Common myeloid progenitor, CD34-positive (primary cell): ENCODE data around the gene MTX3.

Experiments
- CTCF ChIA-PET: fragments of 350-600 bp; sonication (Branson Sonifier 250); formaldehyde crosslinking; loops from one replicate; lab custom pipeline; 2021; ENCODE audit warnings: antibody characterized with exemption; lab: Charles Lee
- POLR2A ChIA-PET: fragments of 350-600 bp; sonication (Branson Sonifier 250); formaldehyde crosslinking; loops from one replicate; lab custom pipeline; 2021; ENCODE audit warnings: antibody characterized with exemption; lab: Charles Lee
- DNase-seq, 3 donors: peaks; one replicate each; pipeline versions ENCODE4 v3.0.0 to v3.0.0-alpha.2; 2013
- H3K27ac ChIP-seq, 2 experiments: 1 replicate in 1 of 2; 2 replicates in 1 of 2; pipeline ENCODE4 v1.7.0; 2013; ENCODE audit warnings: inconsistent platforms in 2 of 2, low read length in 2 of 2, mild to moderate bottlenecking in 2 of 2, low read depth in 1 of 2, moderate library complexity in 1 of 2; ENCODE audit not compliant: severe bottlenecking in 2 of 2, insufficient read depth in 1 of 2, poor library complexity in 1 of 2
- H3K27me3 ChIP-seq, 5 experiments: replicated peaks in 2 of 5; 1 replicate in 3 of 5; 2 replicates in 2 of 5; pipeline versions ENCODE4 v1.6.1 to v1.7.0; 2013; ENCODE audit warnings: low read length in 4 of 5, mild to moderate bottlenecking in 2 of 5, moderate library complexity in 2 of 5, inconsistent platforms in 1 of 5; ENCODE audit not compliant: insufficient read depth in 5 of 5, control insufficient read depth in 4 of 5
- H3K36me3 ChIP-seq, 4 experiments: 1 replicate in 2 of 4; 2 replicates in 2 of 4; pipeline versions ENCODE4 v1.6.1 to v1.7.0; 2013; ENCODE audit warnings: low read length in 3 of 4, control low read depth in 1 of 4, mild to moderate bottlenecking in 1 of 4; ENCODE audit not compliant: control insufficient read depth in 4 of 4, insufficient read depth in 4 of 4
- H3K4me1 ChIP-seq, 4 experiments: 1 replicate in 3 of 4; 2 replicates in 1 of 4; pipeline versions ENCODE4 v1.6.1 to v1.7.1; 2013; ENCODE audit warnings: low read length in 3 of 4, mild to moderate bottlenecking in 3 of 4, control low read depth in 1 of 4, inconsistent platforms in 1 of 4, moderate library complexity in 1 of 4; ENCODE audit not compliant: control insufficient read depth in 4 of 4, insufficient read depth in 4 of 4; ENCODE audit errors: control extremely low read depth in 1 of 4
- H3K4me3 ChIP-seq, 7 experiments: 1 replicate in 4 of 7; 2 replicates in 3 of 7; pipeline versions ENCODE4 v1.5.1 to v1.7.0; 2013; ENCODE audit warnings: mild to moderate bottlenecking in 7 of 7, low read length in 6 of 7, moderate library complexity in 6 of 7, inconsistent platforms in 2 of 7, low read depth in 2 of 7, control low read depth in 1 of 7; ENCODE audit not compliant: insufficient read depth in 4 of 7, control insufficient read depth in 1 of 7; ENCODE audit errors: extremely low read depth in 1 of 7
- H3K9me3 ChIP-seq, 5 experiments: 1 replicate in 4 of 5; 2 replicates in 1 of 5; pipeline versions ENCODE4 v1.6.1 to v1.7.1; 2013; ENCODE audit warnings: low read length in 4 of 5, mild to moderate bottlenecking in 2 of 5, inconsistent platforms in 1 of 5, low read depth in 1 of 5, moderate library complexity in 1 of 5; ENCODE audit not compliant: control insufficient read depth in 4 of 5, insufficient read depth in 2 of 5; ENCODE audit errors: control extremely low read depth in 1 of 5
- WGBS: methylation state at CpG from one replicate; pipeline ENCODE4 v1.1.5; 2013; ENCODE audit not compliant: insufficient coverage; 5-methylcytosine and 5-hydroxymethylcytosine counted together

Gene MTX3

GRCh38 chr5:79936002-79936645 lies 54.9 kb downstream of the MTX3 start:
- Histone ChIP-seq H3K27me3 (peaks cover 0 to 7% (median 0%) of the 10 kb centered on the region in 5 experiments), H3K9me3 (peaks cover 0 to 12% (median 0%) of the 10 kb centered on the region in 5 experiments), H3K4me3 (no peak overlapping the region), H3K36me3 (no peaks in the 10 kb centered on the region), H3K4me1 (no peaks in the 10 kb centered on the region), H3K27ac (no peak overlapping the region)
- WGBS: 92% methylated on average over 2 of the region's 4 CpGs
- no peak for DNase-seq
- ChIA-PET POLR2A (no interaction called here), CTCF (no interaction called here)

DNA sequence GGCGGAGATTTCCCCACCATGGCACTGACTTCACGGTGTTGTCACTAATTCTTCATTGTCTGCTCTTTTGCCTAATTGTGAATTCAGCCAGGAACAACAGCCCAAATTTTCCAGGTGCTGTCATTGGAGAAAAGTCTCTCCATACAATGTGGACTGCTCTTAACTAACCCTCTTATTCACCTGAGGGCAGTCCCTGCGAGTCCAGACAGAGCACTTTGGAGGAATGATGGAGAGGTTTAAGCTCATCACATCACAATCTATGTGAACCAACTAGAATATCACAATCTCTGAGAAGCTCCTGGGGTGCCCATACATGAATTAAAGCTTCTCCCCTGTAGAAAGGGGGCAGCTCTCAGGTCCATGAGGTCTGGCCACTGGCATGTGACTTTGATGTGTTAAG lies 56.4 kb downstream of the MTX3 start:
- Histone ChIP-seq H3K27me3 (peaks cover 0 to 9% (median 0%) of the 10 kb centered on the region in 5 experiments), H3K4me3 (no peak overlapping the region), H3K27ac (no peak overlapping the region), H3K36me3 (no peaks in the 10 kb centered on the region), H3K9me3 (peaks cover 0 to 12% (median 0%) of the 10 kb centered on the region in 5 experiments), H3K4me1 (no peaks in the 10 kb centered on the region)
- 100% methylated on average over 1 of the region's 3 CpGs for WGBS
- ChIA-PET POLR2A (no interaction called here), CTCF (no interaction called here)
- no peak for DNase-seq

DNA sequence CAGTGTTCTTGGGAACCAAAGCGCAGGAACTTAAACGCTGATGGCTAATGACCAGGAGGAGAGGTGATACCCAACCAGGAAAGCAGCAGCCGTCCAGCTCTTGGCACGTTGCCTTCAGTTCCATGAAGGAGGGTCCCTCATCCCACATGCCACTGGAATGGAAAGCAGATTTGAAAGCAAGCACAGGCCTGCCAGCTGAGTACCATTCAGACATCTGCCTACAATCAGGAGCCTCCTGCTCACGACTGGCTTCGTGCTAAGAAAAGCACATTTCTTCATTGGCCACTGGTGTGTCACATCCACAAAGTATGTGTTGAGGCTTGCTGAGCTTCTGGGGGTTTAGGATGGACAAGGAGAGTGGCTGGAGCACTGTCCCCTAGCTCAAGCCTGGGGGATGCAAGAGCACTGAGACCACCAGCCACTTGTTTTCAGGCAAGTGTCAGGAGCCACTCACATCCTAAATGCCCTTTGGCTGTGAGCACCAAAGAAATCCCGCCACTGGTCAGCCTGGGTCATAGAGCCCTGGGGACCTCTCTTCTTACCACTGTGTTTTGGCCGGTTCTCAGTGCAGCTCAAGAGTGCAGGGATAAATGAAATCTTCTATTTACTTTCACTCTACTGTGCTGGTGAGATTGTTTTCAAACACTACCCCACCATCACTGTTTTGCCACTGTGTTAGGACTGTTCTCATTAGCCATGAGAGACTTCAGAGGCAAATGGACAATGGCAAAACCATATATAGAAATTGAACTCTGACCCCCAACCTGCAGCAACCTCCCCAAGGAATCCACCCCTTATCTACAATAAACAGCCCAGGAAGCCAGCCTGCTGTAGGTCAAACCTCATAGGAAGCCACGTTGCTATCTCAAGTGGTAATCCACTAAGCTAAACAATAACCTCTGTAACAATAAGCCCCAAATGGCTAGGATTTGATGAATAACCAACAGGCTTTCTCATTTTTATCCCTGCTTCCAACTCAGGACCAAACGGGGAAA lies 58.3 kb downstream of the MTX3 start:
- Histone ChIP-seq H3K27ac (no peak overlapping the region), H3K27me3 (peaks cover 0 to 9% (median 0%) of the 10 kb centered on the region in 5 experiments), H3K4me3 (no peak overlapping the region), H3K4me1 (no peaks in the 10 kb centered on the region), H3K9me3 (peaks cover 0 to 12% (median 0%) of the 10 kb centered on the region in 5 experiments), H3K36me3 (no peaks in the 10 kb centered on the region)
- 92% methylated on average over 10 of the region's 10 CpGs for WGBS
- ChIA-PET CTCF (no interaction called here), POLR2A (no interaction called here)
- DNase-seq: no peak

DNA sequence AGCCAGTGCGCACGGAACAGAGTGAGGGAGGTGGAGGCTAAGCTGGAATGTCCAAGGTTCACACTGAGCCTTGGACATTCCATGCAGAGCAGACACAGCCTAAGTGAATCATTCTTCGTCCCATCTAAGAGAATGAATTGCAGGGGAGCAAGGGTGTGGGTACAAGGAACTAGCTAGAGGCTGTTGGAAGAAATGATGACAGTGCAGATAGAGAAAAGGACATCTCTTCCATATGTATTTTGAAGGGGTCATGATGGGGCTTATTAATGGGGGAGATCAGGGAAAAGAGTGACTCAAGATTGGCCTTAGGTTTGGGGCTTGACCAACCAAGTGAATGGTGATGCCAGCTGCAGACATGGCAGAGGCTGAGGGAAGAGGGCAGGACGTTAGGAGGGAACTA lies 59.2 kb downstream of the MTX3 start:
- POLR2A ChIA-PET: no interaction called here
- H3K4me3 ChIP-seq: no peak overlapping the region
- 93% methylated on average over 3 of the region's 4 CpGs for WGBS
- H3K27ac ChIP-seq: no peak overlapping the region
- H3K27me3 ChIP-seq: peaks cover 0 to 9% (median 0%) of the 10 kb centered on the region in 5 experiments
- no peaks in the 10 kb centered on the region for H3K36me3 ChIP-seq
- no peaks in the 10 kb centered on the region for H3K4me1 ChIP-seq
- H3K9me3 ChIP-seq: peaks cover 0 to 12% (median 0%) of the 10 kb centered on the region in 5 experiments
- CTCF ChIA-PET: no interaction called here
- no peak for DNase-seq

DNA sequence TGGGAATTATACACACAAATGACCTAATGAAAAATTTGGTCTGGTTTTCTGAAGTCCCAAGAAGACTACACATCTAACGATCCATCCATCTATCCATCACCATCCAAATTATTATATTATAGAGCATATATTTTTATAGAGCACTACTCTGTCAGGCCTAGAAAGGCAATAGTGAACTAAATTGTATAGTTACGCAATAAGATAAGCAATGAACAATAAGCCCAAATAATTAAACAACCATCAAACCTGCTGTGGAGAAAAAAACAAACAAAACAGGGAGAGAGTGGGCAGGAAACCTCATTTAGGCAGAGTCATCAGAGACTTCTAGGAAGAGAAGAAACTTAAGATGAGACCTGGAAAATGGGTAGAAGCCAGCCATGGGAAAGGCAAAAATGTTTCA lies 59.7 kb downstream of the MTX3 start:
- ChIA-PET POLR2A (no interaction called here), CTCF (no interaction called here)
- Histone ChIP-seq H3K4me3 (no peak overlapping the region), H3K36me3 (no peaks in the 10 kb centered on the region), H3K27me3 (peaks cover 0 to 9% (median 0%) of the 10 kb centered on the region in 5 experiments), H3K27ac (no peak overlapping the region), H3K9me3 (peaks cover 0 to 12% (median 0%) of the 10 kb centered on the region in 5 experiments), H3K4me1 (no peaks in the 10 kb centered on the region)
- DNase-seq: no peak
- no CpG with 5 or more reads among the region's 2 CpGs for WGBS

DNA sequence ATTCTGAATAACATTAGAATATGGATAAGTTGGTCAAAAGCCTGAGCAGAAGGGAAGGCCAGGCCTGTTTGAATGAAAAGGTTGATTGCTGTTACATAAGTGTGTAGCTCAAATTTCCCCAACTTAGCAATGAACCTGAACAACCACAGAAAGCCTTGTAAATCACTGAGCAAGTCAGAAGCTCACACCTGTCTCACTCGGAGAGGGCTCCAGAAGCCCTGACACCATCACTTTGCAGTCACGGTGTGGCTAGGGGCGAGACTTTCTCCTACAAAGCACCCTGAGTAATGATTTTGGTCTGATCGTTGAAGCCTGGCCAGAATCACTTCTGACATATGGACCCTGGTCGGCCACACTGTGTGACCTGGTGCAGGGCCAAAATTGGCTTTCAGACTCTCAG lies 62.0 kb downstream of the MTX3 start:
- peaks cover 0 to 15% (median 0%) of the 10 kb centered on the region in 5 experiments for H3K27me3 ChIP-seq
- DNase-seq: no peak
- no peaks in the 10 kb centered on the region for H3K36me3 ChIP-seq
- no peaks in the 10 kb centered on the region for H3K4me1 ChIP-seq
- H3K27ac ChIP-seq: no peak overlapping the region
- 96% methylated on average over 5 of the region's 5 CpGs for WGBS
- H3K9me3 ChIP-seq: peaks cover 0 to 12% (median 0%) of the 10 kb centered on the region in 5 experiments
- ChIA-PET CTCF (no interaction called here), POLR2A (no interaction called here)
- no peak overlapping the region for H3K4me3 ChIP-seq
